CD14-positive monocyte (primary cell): ENCODE data around the gene CALD1. TPM values are rescaled to one million over a fixed set of nuclear protein-coding genes. Genes with fewer than 3 reads are reported as not detected.

Source experiments
- DNase-seq, 3 donors: peaks; one replicate each; pipeline ENCODE4 v3.0.0-alpha.2; 2011 to 2022
- H2AFZ ChIP-seq: 2 replicates; pipeline ENCODE4 v1.6.0; 2012; ENCODE audit warnings: mild to moderate bottlenecking, low read depth, low read length, inconsistent platforms; ENCODE audit not compliant: insufficient read depth, poor library complexity, severe bottlenecking
- H3K27ac ChIP-seq, 2 donors: 1 replicate in 1 of 2; 2 replicates in 1 of 2; pipeline ENCODE4 v1.5.1; 2012 to 2013; ENCODE audit warnings: low read length in 2 of 2, control low read depth in 1 of 2, inconsistent platforms in 1 of 2, low read depth in 1 of 2, mild to moderate bottlenecking in 1 of 2
- H3K27me3 ChIP-seq, 2 donors: one replicate each; pipeline versions ENCODE4 v1.6.0 to v1.6.1; 2011 to 2013; ENCODE audit warnings: low read length in 2 of 2; ENCODE audit not compliant: control insufficient read depth in 2 of 2, insufficient read depth in 2 of 2
- H3K36me3 ChIP-seq, 2 donors: replicated peaks in 1 of 2; 1 replicate in 1 of 2; 2 replicates in 1 of 2; pipeline versions ENCODE4 v1.5.1 to v1.6.1; 2012 to 2013; ENCODE audit warnings: low read length in 2 of 2, control low read depth in 1 of 2, inconsistent platforms in 1 of 2, mild to moderate bottlenecking in 1 of 2; ENCODE audit not compliant: insufficient read depth in 2 of 2, control insufficient read depth in 1 of 2
- H3K4me1 ChIP-seq, 2 donors: 1 replicate in 1 of 2; 2 replicates in 1 of 2; pipeline versions ENCODE4 v1.5.1 to v1.6.1; 2012 to 2013; ENCODE audit warnings: low read length in 2 of 2, control low read depth in 1 of 2, inconsistent platforms in 1 of 2, mild to moderate bottlenecking in 1 of 2, moderate library complexity in 1 of 2; ENCODE audit not compliant: insufficient read depth in 2 of 2, control insufficient read depth in 1 of 2
- H3K4me2 ChIP-seq: replicated peaks from 2 replicates; pipeline ENCODE3; 2012; ENCODE audit warnings: low read length, moderate library complexity, mild to moderate bottlenecking; ENCODE audit not compliant: poor library complexity, severe bottlenecking; ENCODE audit errors: extremely low read depth
- H3K4me3 ChIP-seq, 3 experiments: fragments of 200-600 bp in 1 of 3; sonication (generic) in 1 of 3; replicated peaks in 1 of 3; 1 replicate in 2 of 3; 2 replicates in 1 of 3; pipeline ENCODE4 v1.5.1; 2011 to 2013; ENCODE audit warnings: low read length in 3 of 3, mild to moderate bottlenecking in 3 of 3, control low read depth in 2 of 3, low read depth in 2 of 3, inconsistent platforms in 1 of 3, moderate library complexity in 1 of 3
- H3K79me2 ChIP-seq: 2 replicates; pipeline ENCODE4 v1.6.0; 2012; ENCODE audit warnings: mild to moderate bottlenecking, control low read depth, inconsistent platforms, low read length, moderate library complexity; ENCODE audit not compliant: insufficient read depth
- H3K9ac ChIP-seq: 2 replicates; pipeline ENCODE4 v1.6.0; 2017; ENCODE audit warnings: low read length, mild to moderate bottlenecking; ENCODE audit not compliant: insufficient read depth, poor library complexity, severe bottlenecking
- H3K9me3 ChIP-seq, 2 donors: replicated peaks in 1 of 2; 1 replicate in 1 of 2; 2 replicates in 1 of 2; pipeline versions ENCODE4 v1.5.1 to v1.6.1; 2012 to 2013; ENCODE audit warnings: low read length in 2 of 2, control low read depth in 1 of 2; ENCODE audit not compliant: control insufficient read depth in 1 of 2, insufficient read depth in 1 of 2
- H4K20me1 ChIP-seq: 2 replicates; pipeline ENCODE4 v1.6.0; 2012; ENCODE audit warnings: mild to moderate bottlenecking, low read length, control low read depth, moderate library complexity; ENCODE audit not compliant: insufficient read depth
- H3K27ac Mint-ChIP-seq, 7 donors: one replicate each; pipeline ENCODE4 v1.8.0; 2020; ENCODE audit warnings: mild to moderate bottlenecking in 7 of 7, mixed read lengths in 7 of 7, moderate library complexity in 6 of 7, inconsistent platforms in 2 of 7
- H3K27me3 Mint-ChIP-seq, 3 donors: one replicate each; pipeline ENCODE4 v1.8.0; 2021 to 2022; ENCODE audit warnings: low read depth in 3 of 3, mild to moderate bottlenecking in 3 of 3, mixed read lengths in 3 of 3, moderate library complexity in 3 of 3, inconsistent platforms in 1 of 3
- H3K36me3 Mint-ChIP-seq, 2 donors: one replicate each; pipeline ENCODE4 v1.8.0; 2020; ENCODE audit warnings: mixed read lengths in 2 of 2, inconsistent platforms in 1 of 2, mild to moderate bottlenecking in 1 of 2
- H3K4me1 Mint-ChIP-seq: one replicate; pipeline ENCODE4 v1.8.0; 2020; ENCODE audit warnings: mild to moderate bottlenecking, mixed read lengths
- H3K4me3 Mint-ChIP-seq, 2 donors: one replicate each; pipeline ENCODE4 v1.8.0; 2020; ENCODE audit warnings: mild to moderate bottlenecking in 2 of 2, mixed read lengths in 2 of 2, moderate library complexity in 1 of 2
- H3K9me3 Mint-ChIP-seq, 7 donors: one replicate each; pipeline ENCODE4 v1.8.0; 2020 to 2022; ENCODE audit warnings: mixed read lengths in 7 of 7, mild to moderate bottlenecking in 6 of 7, moderate library complexity in 6 of 7, inconsistent platforms in 2 of 7
- WGBS: methylation state at CpG from one replicate; pipeline ENCODE4 v1.1.5; 2013; ENCODE audit warnings: missing lambda C conversion rate; ENCODE audit not compliant: insufficient coverage; 5-methylcytosine and 5-hydroxymethylcytosine counted together
- intact Hi-C, 2 donors: fragments of 100-400 bp; cut with micrococcal nuclease; formaldehyde crosslinking; loops; one replicate each; pipeline versions ENCODE4 v1.15.0 to v1.15.1; 2023
- polyA plus RNA-seq, 3 donors: library from polyadenylated mRNA; depleted of rRNA in 1 of 3; unstranded in 2 of 3; stranded (reverse) in 1 of 3; fragments of 300-500 nt in 2 of 3; fragments of >200 nt in 1 of 3; fragmentation: Illumina TruSeq in 2 of 3; gene quantifications; 1 replicate in 2 of 3; 2 replicates in 1 of 3; pipeline ENCODE4 v1.2.3, GENCODE V29; 2012 to 2021
- TF ChIP-seq, protein P1 (sequence below): fragments of 200-600 bp; IDR thresholded peaks from one replicate; pipeline ENCODE4 v1.8.0; 2022; ENCODE audit warnings: antibody characterized with exemption, mild to moderate bottlenecking

The CALD1 gene
- polyA plus RNA-seq, 3 donors: 0.18 TPM; not detected in 2

DNA sequence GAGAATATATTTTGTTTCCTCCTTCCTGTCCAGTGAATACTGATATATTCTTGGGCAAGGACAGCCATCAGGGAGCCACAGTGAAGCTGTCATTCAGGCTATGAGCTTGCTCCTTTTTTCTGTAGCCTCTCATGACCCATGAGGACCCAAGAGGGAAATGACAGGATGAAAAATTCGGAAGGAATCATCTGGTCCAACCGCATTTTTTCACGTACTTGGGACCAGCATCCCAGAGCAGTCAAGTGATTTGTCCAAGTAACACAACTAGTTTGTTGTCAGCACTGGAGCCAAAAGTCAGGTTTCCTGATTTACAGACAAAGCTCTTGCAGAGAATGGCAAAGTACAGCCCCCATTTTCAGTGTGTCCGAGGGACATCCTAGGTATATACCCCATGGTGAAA, 159.7 kb downstream of the CALD1 start:
- Mint-ChIP-seq H3K9me3 (no peaks in the 10 kb centered on the region), H3K27me3 (peaks cover 0 to 2% (median 1%) of the 10 kb centered on the region in 3 donors), H3K36me3 (no peaks in the 10 kb centered on the region), H3K4me3 (no peak overlapping the region), H3K4me1 (no peaks in the 10 kb centered on the region), H3K27ac (no peak overlapping the region)
- no peak overlapping the region for H2AFZ ChIP-seq
- H4K20me1 ChIP-seq: no peaks in the 10 kb centered on the region
- DNase-seq: no peak
- no peak overlapping the region for H3K9ac ChIP-seq
- TF ChIP-seq, protein P1, sequence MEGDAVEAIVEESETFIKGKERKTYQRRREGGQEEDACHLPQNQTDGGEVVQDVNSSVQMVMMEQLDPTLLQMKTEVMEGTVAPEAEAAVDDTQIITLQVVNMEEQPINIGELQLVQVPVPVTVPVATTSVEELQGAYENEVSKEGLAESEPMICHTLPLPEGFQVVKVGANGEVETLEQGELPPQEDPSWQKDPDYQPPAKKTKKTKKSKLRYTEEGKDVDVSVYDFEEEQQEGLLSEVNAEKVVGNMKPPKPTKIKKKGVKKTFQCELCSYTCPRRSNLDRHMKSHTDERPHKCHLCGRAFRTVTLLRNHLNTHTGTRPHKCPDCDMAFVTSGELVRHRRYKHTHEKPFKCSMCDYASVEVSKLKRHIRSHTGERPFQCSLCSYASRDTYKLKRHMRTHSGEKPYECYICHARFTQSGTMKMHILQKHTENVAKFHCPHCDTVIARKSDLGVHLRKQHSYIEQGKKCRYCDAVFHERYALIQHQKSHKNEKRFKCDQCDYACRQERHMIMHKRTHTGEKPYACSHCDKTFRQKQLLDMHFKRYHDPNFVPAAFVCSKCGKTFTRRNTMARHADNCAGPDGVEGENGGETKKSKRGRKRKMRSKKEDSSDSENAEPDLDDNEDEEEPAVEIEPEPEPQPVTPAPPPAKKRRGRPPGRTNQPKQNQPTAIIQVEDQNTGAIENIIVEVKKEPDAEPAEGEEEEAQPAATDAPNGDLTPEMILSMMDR: no peak
- no peaks in the 10 kb centered on the region for H3K9me3 ChIP-seq
- no peaks in the 10 kb centered on the region for H3K36me3 ChIP-seq
- 100% methylated on average over 3 of the region's 4 CpGs for WGBS
- intact Hi-C loops: no loop called here
- no peaks in the 10 kb centered on the region for H3K4me1 ChIP-seq
- H3K27ac ChIP-seq: no peak overlapping the region
- no peak overlapping the region for H3K4me3 ChIP-seq
- no peaks in the 10 kb centered on the region for H3K27me3 ChIP-seq
- H3K79me2 ChIP-seq: no peaks in the 10 kb centered on the region
- H3K4me2 ChIP-seq: no peak overlapping the region

DNA sequence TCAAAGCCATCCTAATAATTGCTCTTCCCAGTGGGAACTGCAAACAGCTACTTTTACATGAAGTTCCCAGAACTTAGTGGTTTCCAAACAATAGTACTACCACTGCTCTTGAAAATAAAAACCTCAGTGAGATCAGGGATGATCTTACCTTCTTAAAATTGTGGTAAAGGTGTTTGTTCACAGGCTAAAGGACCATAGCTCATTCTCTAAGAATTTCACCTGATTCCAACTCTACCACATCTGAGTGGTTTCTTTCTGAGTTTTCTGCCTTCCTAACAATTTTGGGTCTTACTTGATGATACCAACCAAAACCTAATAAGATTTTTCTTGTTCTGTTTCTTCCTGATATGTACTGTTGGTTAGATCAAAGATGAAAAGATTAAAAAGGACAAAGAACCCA, 161.3 kb downstream of the CALD1 start:
- intact Hi-C loops: loop anchor here in 1 of 2 donors (10.0 kb wide), 1 partner anchor 506 kb away; no protein-coding TSS in a partner anchor
- no peaks in the 10 kb centered on the region for H3K36me3 Mint-ChIP-seq
- no peaks in the 10 kb centered on the region for H3K4me1 Mint-ChIP-seq

More for the DNA sequence above, 161.3 kb downstream of the CALD1 start:
- Histone ChIP-seq H3K36me3 (no peaks in the 10 kb centered on the region), H3K4me2 (no peak overlapping the region), H3K4me3 (no peak overlapping the region), H3K4me1 (no peaks in the 10 kb centered on the region), H3K79me2 (no peaks in the 10 kb centered on the region), H3K9ac (no peak overlapping the region), H3K27ac (no peak overlapping the region), H2AFZ (no peak overlapping the region), H4K20me1 (no peaks in the 10 kb centered on the region), H3K27me3 (no peaks in the 10 kb centered on the region), H3K9me3 (no peaks in the 10 kb centered on the region)
- H3K4me3 Mint-ChIP-seq: no peak overlapping the region
- H3K9me3 Mint-ChIP-seq: no peaks in the 10 kb centered on the region
- TF ChIP-seq, protein P1: no peak
- peak overlapping the region in 1 of 7 donors; percentile 6 for H3K27ac Mint-ChIP-seq
- no peak for DNase-seq
- peaks cover 0 to 2% (median 1%) of the 10 kb centered on the region in 3 donors for H3K27me3 Mint-ChIP-seq
